Ascending aorta (tissue), 2 donors: Measurements from ENCODE around the gene CCR2. TPM values are rescaled to one million over a fixed set of nuclear protein-coding genes. Genes with fewer than 3 reads are reported as not detected.
A peak's percentile ranks its signal among the peaks of the same experiment; 100 is the strongest.

Source experiments
- DNase-seq, 2 donors: peaks; one replicate each; pipeline ENCODE4 v3.0.0-alpha.2; 2019; ENCODE audit warnings: low spot score in 2 of 2
- H3K27ac ChIP-seq, 2 donors: fragments of 200-600 bp; sonication (generic); one replicate each; pipeline ENCODE4 v1.5.1; 2016 to 2017; ENCODE audit warnings: mild to moderate bottlenecking in 1 of 2
- H3K27me3 ChIP-seq: fragments of 200-600 bp; sonication (generic); one replicate; pipeline ENCODE4 v1.5.1; 2017
- H3K36me3 ChIP-seq, 2 donors: fragments of 200-600 bp; sonication (generic); one replicate each; pipeline ENCODE4 v1.5.1; 2016
- H3K4me1 ChIP-seq, 2 donors: fragments of 200-600 bp; sonication (generic); one replicate each; pipeline ENCODE4 v1.5.1; 2016 to 2017; ENCODE audit warnings: mild to moderate bottlenecking in 1 of 2
- H3K4me3 ChIP-seq, 2 donors: fragments of 200-600 bp; sonication (generic); one replicate each; pipeline ENCODE4 v1.5.1; 2016 to 2017; ENCODE audit warnings: mild to moderate bottlenecking in 1 of 2
- H3K9me3 ChIP-seq, 2 donors: fragments of 200-600 bp; sonication (generic); one replicate each; pipeline ENCODE4 v1.5.1; 2016
- CTCF ChIP-seq, 3 experiments: fragments of 200-600 bp in 2 of 3; fragments of 450-650 bp in 1 of 3; sonication (generic) in 2 of 3; IDR thresholded peaks; one replicate each; pipeline ENCODE4 v1.5.1; 2016 to 2019; ENCODE audit warnings: antibody characterized with exemption in 3 of 3, mild to moderate bottlenecking in 1 of 3, moderate library complexity in 1 of 3
- intact Hi-C: fragments of 100-400 bp; cut with DNase I; formaldehyde crosslinking; loops from one replicate; pipeline ENCODE4 v1.15.1; 2023
- total RNA-seq: library from RNA; depleted of rRNA; stranded (reverse); fragments of >200 nt; gene quantifications from one replicate; pipeline ENCODE4 v1.1.0, GENCODE V29; 2016

Gene CCR2
- total RNA-seq, 1 donor from 2014 or later: 0.11 TPM

DNA sequence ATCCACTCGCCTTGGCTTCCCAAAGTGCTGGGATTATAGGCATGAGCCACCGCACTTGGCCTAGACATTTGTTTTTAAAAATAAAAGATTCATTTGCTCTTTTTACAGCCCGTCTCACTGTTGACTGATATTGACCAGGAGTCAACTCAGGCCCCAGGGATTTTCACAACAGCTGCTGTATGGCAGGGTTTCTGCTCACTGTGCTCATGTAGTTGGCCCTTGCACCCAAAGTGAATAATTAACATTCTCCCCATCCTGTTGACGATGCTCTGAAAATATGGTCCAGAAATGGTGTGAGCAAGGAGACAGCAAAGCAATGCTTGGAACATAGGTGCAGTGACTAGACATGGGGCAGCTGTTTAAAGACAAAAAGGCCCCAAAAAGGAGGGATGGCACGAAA lies 13.9 kb downstream of the CCR2 start:
- H3K27me3 ChIP-seq: no peaks in the 10 kb centered on the region

DNA sequence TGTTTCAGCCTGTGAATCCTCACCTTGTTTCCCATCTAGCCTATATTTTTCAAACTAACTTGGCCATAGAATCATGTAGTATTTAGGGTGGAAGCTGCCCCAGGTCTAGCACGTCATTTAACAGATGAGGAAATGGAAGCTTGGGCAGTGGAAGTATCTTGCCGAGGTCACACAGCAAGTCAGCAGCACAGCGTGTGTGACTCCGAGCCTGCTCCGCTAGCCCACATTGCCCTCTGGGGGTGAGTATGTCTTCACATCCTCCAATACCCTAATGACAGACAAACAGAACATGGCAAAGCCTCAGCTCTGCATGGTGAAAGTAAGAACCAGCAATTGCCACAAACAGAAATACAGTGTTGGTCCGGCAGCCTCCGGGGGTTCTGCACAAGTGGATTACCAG lies 14.7 kb downstream of the CCR2 start:
- no peak overlapping the region for H3K27ac ChIP-seq
- no peak for TF ChIP-seq CTCF (IDR thresholded peaks at IDR 0.05)
- H3K4me1 ChIP-seq: no peaks in the 10 kb centered on the region
- intact Hi-C loops: no loop called here
- H3K4me3 ChIP-seq: no peak overlapping the region
- DNase-seq: peak; percentile 34 to 81
- no peaks in the 10 kb centered on the region for H3K36me3 ChIP-seq
- no peaks in the 10 kb centered on the region for H3K9me3 ChIP-seq
- H3K27me3 ChIP-seq: no peaks in the 10 kb centered on the region

More for the DNA sequence above, 13.9 kb downstream of the CCR2 start:
- TF ChIP-seq CTCF (IDR thresholded peaks at IDR 0.05): no peak
- no peaks in the 10 kb centered on the region for H3K4me1 ChIP-seq
- H3K27ac ChIP-seq: no peak overlapping the region
- no peak overlapping the region for H3K4me3 ChIP-seq
- intact Hi-C loops: no loop called here
- DNase-seq: no peak
- no peaks in the 10 kb centered on the region for H3K9me3 ChIP-seq
- no peaks in the 10 kb centered on the region for H3K36me3 ChIP-seq

DNA sequence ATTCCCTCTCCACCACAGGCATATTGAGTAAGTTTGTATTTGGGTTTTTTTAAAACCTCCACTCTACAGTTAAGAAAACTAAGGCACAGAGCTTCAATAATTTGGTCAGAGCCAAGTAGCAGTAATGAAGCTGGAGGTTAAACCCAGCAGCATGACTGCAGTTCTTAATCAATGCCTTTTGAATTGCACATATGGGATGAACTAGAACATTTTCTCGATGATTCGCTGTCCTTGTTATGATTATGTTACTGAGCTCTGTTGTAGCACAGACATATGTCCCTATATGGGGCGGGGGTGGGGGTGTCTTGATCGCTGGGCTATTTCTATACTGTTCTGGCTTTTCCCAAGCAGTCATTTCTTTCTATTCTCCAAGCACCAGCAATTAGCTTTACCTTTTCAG lies 15.2 kb downstream of the CCR2 start:
- intact Hi-C loops: no loop called here
- Histone ChIP-seq H3K36me3 (no peaks in the 10 kb centered on the region), H3K9me3 (no peaks in the 10 kb centered on the region), H3K4me1 (no peaks in the 10 kb centered on the region), H3K4me3 (no peak overlapping the region), H3K27me3 (no peaks in the 10 kb centered on the region), H3K27ac (no peak overlapping the region)
- no peak for TF ChIP-seq CTCF (IDR thresholded peaks at IDR 0.05)
- no peak for DNase-seq

- TF ChIP-seq CTCF (IDR thresholded peaks at IDR 0.05): no peak
- Histone ChIP-seq H3K27me3 (no peaks in the 10 kb centered on the region), H3K27ac (no peak overlapping the region), H3K9me3 (no peaks in the 10 kb centered on the region), H3K36me3 (no peaks in the 10 kb centered on the region), H3K4me1 (no peaks in the 10 kb centered on the region), H3K4me3 (no peak overlapping the region)
- no peak for DNase-seq
- intact Hi-C loops: no loop called here
Observed at GRCh38 chr3:46369675-46370132, 15.8 kb downstream of the CCR2 start.

- no peak for TF ChIP-seq CTCF (IDR thresholded peaks at IDR 0.05)
- Histone ChIP-seq H3K27ac (no peak within 1 kb of the TSS), H3K9me3 (no peaks in the 10 kb centered on the region), H3K4me1 (no peaks in the 10 kb centered on the region), H3K4me3 (no peak within 1 kb of the TSS), H3K36me3 (no peaks in the 10 kb centered on the region), H3K27me3 (no peaks in the 10 kb centered on the region)
- DNase-seq: no peak
- intact Hi-C loops: no loop called here
Observed at GRCh38 chr3:46370839-46371518, 17.1 kb downstream of the CCR2 start, which contains the start of gene CCR5. TSS of gene CCR5 (plus strand) at chr3:46370946. CDS start at chr3:46372903, 1,957 bp downstream.
